Jurkat, Clone E6-1 (cell line): Measurements from ENCODE around the gene LRP5.
A peak's percentile ranks its signal among the peaks of the same experiment; 100 is the strongest.

Experiments used
- DNase-seq: peaks from one replicate; pipeline ENCODE4 v3.0.0-alpha.2; 2011; ENCODE audit warnings: low read depth, low spot score
- H3K4me3 ChIP-seq: 2 replicates; pipeline ENCODE4 v1.5.1; 2011; ENCODE audit warnings: mild to moderate bottlenecking, low read length, control low read depth, moderate library complexity

Gene LRP5

DNA sequence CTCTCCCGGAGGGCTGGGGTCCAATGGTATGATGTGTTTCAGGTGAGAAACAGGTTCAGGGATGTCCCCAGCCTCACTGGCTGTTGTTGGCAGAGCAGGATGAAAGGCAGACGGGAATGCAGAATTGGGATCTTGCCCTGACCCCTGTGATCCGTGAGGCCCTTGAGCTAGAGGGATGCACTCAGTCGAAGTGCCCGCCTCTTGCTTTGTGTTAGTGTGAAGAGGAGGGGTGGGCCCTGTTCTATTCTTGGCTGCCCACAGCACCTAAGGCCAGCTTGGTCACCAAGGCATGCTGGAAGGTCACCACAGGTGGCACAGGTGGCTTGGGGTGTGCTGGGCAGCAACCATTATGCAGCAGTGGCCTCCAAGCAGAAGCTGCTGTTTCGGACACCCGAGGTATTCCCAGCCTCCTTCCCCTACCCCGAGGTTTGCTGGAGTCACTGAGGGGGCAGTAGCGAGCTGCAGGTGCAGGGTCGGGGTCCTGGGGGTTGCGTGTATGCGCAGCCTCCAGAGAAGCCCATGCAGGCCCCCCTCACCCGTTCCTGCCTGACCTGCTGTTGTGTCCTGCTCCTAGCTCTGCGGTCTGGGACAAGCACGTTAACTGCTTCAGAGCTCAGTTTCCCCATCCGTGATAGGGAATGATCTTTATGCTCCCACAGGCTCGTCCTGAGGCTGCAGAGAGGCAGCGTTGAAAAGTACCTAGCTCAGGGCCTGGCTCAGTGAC lies 13.0 kb downstream of the LRP5 start:
- no peak overlapping the region for H3K4me3 ChIP-seq
- DNase-seq, result no peak

DNA sequence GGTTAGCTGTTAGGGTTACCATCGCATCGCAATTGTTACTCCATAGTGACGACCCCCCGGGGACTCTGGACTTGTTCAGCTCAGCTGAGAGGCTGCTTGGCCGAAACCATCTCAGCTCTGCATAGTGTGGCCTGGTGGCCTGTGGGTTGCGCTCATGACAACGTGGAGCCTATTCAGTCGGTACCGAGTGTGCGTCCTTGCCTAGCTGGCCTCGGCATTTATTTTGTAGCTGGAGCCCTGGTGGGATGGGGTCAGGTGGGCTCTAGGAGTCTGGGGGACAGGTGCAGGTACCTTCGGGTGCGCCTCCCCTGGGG lies 13.5 kb downstream of the LRP5 start:
- H3K4me3 ChIP-seq, result no peak overlapping the region
- DNase-seq, result no peak

DNA sequence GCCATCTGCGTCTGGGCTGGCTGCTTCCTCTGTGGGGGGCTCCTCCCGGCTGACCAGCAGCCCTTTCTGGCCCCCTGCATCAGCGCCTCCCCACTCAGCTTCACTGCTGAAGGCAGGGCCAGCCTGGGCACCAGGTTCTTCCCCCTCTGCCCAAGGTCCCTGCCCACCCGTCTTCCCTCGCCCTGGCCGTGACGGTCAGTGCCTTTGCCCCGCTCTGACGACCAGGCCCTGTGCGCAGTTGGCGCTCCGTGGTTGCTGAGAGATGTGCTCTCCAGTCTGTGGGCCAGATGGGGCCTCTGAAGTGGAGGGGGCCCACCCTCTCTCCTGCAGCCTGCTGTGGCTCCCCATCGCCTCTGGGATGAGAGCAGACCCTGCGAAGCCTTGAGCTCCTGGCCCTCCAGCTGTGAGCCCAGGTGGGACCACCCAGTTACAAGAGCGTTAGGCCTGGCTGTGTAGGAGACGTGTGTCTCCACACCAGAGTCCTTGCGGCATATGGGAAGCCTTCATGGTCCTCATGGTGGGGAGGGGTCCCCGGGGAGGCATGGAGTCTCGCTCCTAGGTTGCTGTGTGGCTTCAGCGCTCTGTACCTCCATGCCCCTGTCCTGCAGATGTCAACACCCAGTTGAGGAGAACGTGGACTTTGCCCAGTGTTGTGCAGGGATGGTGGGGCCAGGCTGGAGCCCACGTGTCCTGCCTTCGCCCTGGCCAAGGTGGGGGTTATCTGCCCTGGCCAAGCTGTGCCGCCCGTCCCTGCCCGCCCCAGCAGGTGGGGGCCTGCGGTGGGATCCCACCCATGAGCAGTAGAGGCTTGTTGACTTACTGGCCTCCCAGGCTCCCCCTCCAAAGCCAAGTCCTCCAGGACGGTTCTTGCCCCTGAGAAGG lies 14.2 kb downstream of the LRP5 start:
- DNase-seq, result no peak
- H3K4me3 ChIP-seq, result no peak overlapping the region

DNA sequence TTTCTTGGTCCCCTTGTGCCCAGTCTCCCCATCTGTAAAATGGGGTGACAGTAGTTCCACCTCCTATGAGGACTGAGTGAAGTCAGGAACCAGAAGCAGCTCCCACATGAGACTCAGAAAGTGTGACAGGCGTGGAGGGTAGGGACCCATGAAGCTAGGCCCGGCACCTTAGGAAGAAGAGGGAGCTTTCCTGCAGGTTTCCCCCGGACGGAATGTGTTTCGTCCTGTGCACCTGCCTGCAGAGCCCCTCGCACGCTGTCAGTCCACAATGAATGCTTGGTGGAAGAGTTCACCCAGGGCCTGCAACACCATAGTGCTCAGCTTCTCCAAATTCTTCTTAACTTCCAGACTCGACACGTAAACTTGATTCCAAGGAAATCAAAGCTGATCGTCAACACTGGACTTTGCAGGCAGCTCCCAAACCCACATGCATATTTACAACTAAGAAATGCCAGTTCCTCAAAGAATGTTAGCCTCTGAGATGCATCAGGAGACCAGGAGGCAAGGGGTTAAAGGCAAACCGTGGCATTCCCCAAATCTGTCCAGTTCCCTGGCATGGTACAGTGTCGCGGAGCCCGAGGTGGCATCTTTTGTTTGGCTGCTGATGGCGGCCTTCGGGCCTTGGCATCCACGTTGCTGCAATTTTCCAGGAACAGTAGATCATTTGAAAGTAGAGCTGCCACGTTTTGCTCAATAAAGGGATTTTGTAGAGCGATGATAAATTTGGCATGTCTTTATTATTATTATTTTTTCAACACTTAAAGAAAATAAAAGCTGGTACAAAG lies 15.4 kb downstream of the LRP5 start:
- H3K4me3 ChIP-seq, result peak overlapping the region; percentile 32
- DNase-seq, result no peak

DNA sequence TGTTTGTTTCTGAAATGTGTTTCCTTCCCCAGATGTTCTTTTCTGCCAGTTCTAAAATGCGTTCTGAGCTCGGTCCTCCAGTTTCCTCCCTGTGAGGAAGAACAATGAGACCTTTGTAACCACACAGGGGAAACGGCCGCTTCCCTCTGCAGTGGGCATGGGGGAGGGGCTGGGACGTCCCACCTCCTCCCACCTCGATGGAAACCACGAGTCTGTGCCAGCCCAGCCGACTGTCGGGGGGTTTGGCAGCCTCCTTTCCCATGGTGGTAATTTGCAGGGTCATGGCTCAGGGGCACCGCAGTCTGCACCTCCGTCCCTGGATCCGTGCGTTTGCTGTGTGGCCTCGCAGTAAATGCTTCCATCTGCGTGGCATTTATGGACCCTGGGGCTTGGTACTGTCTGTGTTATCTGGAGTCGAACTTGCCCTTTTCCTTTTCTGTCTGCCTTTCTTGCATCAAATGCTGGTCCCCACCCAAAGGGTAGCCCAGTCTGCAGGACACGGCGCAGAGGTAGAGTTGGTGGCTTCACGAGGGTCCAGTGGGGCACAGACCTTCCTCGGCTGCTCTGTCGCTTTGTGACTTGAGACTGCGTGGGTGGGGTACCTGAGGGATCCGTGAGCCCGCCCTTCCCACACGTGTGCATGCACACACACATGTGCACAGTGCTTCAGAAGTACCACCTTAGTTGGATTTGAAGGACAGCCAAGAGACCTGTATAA lies 16.1 kb downstream of the LRP5 start:
- H3K4me3 ChIP-seq, result peak overlapping the region; percentile 32

DNA sequence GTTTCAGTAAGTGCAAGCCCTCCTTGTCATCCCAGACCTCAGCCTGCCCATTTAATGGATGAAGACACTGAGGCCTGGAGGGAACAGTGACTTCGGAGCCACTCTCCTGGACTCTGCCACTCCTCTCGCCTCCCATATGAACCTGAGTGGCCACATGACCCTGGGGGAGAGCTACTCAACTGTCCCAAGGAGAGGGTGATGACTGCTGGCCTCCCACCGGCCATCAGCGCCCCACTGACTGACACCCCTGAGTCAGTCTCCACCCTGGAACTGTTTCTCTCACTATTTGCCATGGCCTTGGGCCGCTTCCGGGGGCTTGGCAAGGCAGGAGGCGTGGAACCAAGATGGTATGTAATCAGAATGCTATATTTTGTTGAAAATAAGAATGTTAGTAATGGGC lies 17.1 kb downstream of the LRP5 start:
- H3K4me3 ChIP-seq, result no peak overlapping the region
- DNase-seq, result no peak

More for the DNA sequence above, 16.1 kb downstream of the LRP5 start:
- DNase-seq, result peak; percentile 89

DNA sequence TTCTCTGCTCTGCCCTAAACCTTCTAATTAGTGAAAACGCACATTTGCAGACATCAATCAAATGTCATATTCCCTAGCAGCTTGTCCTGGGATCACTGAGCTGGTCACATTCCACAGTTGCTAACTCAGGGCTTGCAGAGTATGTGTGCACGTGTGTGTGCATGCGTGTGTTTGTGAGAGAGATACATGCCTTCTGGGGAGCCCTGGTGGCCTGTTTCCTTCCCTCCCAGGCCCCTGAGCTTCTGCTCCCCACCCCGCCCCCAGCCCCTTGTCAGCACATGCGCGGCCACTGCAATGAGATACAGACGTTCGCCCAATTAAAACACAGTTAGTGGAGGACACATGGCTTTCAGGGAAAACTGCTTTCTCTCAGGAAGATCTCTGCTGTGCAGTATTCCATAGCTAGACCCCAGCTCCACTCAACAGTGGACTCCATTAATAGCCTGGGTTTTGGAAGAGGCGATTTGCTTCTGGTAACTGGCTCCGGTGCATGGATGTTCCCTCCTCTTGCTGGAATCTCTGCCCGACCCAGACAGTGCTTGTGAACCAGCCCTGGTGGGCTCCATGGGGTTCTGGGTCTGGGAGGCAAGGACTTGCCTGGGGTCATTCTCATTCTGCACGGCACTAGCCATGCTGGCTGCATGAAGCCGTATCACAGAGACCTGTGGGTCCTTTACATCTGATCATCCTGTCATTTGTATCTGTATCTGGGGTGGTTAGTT lies 17.7 kb downstream of the LRP5 start:
- no peak overlapping the region for H3K4me3 ChIP-seq
- no peak for DNase-seq

GRCh38 chr11:68330700-68331337 lies 18.4 kb downstream of the LRP5 start:
- no peak for DNase-seq
- H3K4me3 ChIP-seq, result peak overlapping the region; percentile 3

DNA sequence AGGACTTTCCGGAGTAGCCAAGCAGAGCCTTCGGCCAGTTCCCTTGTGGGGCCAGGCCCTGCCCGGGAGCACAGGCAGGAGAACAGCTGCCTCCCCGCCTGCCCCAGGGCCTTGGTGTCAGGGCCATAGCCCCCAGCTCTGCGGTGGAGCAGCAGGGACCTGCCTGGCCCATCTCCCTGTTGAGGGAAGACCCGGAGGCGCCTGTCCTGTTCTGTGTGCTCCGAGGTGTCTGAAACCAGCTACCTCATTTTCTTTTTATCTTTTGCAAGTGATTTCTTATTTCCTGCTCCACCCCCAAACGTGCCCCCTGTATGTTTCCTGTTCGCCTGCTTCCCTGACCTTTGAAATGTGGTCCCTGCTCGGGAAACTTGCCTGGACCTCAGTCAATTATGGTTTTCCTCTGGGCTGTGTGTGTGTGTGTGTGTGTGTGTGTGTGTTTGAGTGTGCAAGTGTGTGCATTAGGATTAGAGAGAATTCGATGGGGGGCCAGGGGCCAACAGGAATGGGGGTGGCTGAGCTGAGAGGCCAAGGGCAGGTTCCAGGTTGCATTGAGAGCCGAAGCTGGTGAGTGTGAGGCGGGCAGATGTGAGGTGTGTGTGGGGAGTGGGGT lies 19.1 kb downstream of the LRP5 start:
- peak overlapping the region; percentile 3 for H3K4me3 ChIP-seq
- peak; percentile 71 for DNase-seq

DNA sequence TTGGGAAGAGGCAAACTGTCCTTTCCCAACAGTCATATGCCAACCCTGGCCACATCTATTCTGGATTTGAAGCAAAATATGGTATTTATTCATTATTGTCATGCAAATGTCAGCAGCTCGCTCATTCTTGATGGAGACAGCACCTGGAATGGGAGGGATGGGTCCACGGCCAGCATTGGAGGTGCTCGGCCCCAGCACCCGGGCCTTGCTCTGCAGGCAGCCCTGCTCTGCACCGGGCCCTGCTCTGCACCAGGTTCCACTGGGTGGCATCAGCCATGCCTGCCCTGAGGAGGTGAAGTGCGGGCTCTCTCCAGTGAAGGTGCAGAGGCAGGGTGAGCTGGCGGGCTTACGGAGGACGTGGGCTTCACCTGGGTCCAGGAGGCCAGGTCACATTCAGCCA lies 19.8 kb downstream of the LRP5 start:
- no peak overlapping the region for H3K4me3 ChIP-seq
- no peak for DNase-seq

- DNase-seq, result no peak
- H3K4me3 ChIP-seq, result no peak overlapping the region
These were observed 20.8 kb downstream of the LRP5 start for GRCh38 chr11:68333173-68333572.

GRCh38 chr11:68334923-68335322 lies 22.5 kb downstream of the LRP5 start:
- H3K4me3 ChIP-seq, result no peak overlapping the region
- no peak for DNase-seq

DNA sequence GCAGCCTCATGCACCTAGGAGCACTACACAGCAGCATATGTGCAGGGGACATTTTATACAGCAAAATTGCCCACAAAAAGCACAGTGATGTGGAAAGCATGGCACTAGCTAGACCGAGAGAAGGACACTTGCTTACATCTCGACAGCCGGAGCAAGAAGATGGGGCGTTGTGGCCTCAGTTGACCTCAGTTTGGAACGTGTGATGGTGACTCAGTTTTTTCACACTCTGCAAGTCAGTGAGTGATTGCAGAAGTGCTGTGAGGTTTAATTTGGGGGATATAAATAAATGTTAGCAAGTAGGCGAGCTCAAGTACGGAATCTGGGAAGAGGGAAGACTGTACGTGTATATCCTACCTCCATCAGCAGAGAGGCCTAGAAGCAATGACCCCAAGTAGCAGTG lies 23.3 kb downstream of the LRP5 start:
- H3K4me3 ChIP-seq, result no peak overlapping the region
- DNase-seq, result no peak

GRCh38 chr11:68336716-68337115 lies 24.3 kb downstream of the LRP5 start:
- H3K4me3 ChIP-seq, result no peak overlapping the region
- DNase-seq, result no peak

- no peak overlapping the region for H3K4me3 ChIP-seq
- DNase-seq, result no peak
These were observed 25.0 kb downstream of the LRP5 start for GRCh38 chr11:68337399-68337835.

- DNase-seq, result no peak
- H3K4me3 ChIP-seq, result no peak overlapping the region
These were observed 25.8 kb downstream of the LRP5 start for GRCh38 chr11:68338051-68338780.
